HCT116 (cell line): Measurements from ENCODE around the gene TMA16. TPM values are rescaled to one million over a fixed set of nuclear protein-coding genes. Genes with fewer than 3 reads are reported as not detected.

Experiments
- ATAC-seq: fragments of 200-7000 bp; cut with Tn5 transposase; 2 replicates; pipeline ENCODE4 v1.9.1; 2020; ENCODE audit warnings: mild to moderate bottlenecking, moderate library complexity
- BruUV-seq: library from RNA; stranded (reverse); fragments of 400-500 nt; replicated peaks from 2 replicates; lab custom pipeline; 2021; lab: Mats Ljungman, UMichigan
- CTCF ChIA-PET: fragments of 300-600 bp; sonication (Branson Sonifier 250); formaldehyde crosslinking; loops from one replicate; lab custom pipeline; 2021; ENCODE audit warnings: antibody characterized with exemption; lab: Charles Lee
- POLR2A ChIA-PET: fragments of 300-600, 350-600 bp; sonication (Branson Sonifier 250); formaldehyde crosslinking; loops from one replicate; lab custom pipeline; 2021; ENCODE audit warnings: antibody characterized with exemption; lab: Charles Lee
- RAD21 ChIA-PET, 2 experiments: fragments of 300-600 bp; sonication (Branson Sonifier 250); formaldehyde crosslinking; loops; one replicate each; lab custom pipeline; 2023; ENCODE audit warnings: low total read pairs in 2 of 2; ENCODE audit not compliant: uncharacterized antibody in 2 of 2, unreplicated experiment in 2 of 2, low non-redundant PET in 1 of 2; lab: Charles Lee
- DNase-seq: peaks from one replicate; pipeline ENCODE4 v3.0.0-alpha.2; 2010; ENCODE audit warnings: low read depth, low spot score
- H2AFZ ChIP-seq: fragments of 200-600 bp; shearing (Covaris generic), sonication (generic); 2 replicates; pipeline ENCODE4 v1.6.1; 2017; ENCODE audit warnings: low read depth, mixed run types, mixed read lengths, antibody characterized with exemption, low read length; ENCODE audit not compliant: poor library complexity, severe bottlenecking
- H3K27ac ChIP-seq: 2 replicates; pipeline ENCODE4 v1.5.1; 2012; ENCODE audit warnings: low read depth, low read length
- H3K27me3 ChIP-seq: fragments of 200-600 bp; sonication (generic); 2 replicates; pipeline ENCODE4 v1.6.1; 2016; ENCODE audit warnings: mixed run types, low read length, mixed read lengths; ENCODE audit not compliant: insufficient read depth
- H3K36me3 ChIP-seq, 2 experiments: fragments of 200-500 bp in 1 of 2; fragments of 200-600 bp in 1 of 2; sonication (Bioruptor generic) in 1 of 2; sonication (generic) in 1 of 2; 2 replicates each; pipeline versions ENCODE4 v1.5.1 to v1.6.1; 2014 to 2016; ENCODE audit warnings: low read length in 2 of 2, inconsistent platforms in 1 of 2, mixed read lengths in 1 of 2, mixed run types in 1 of 2; ENCODE audit not compliant: insufficient read depth in 2 of 2, control insufficient read depth in 1 of 2
- H3K4me1 ChIP-seq, 2 experiments: fragments of 200-600 bp in 1 of 2; sonication (generic) in 1 of 2; 2 replicates each; pipeline versions ENCODE4 v1.5.1 to v1.6.1; 2012 to 2017; ENCODE audit warnings: low read length in 2 of 2, inconsistent platforms in 1 of 2, mild to moderate bottlenecking in 1 of 2, mixed read lengths in 1 of 2, mixed run types in 1 of 2, moderate library complexity in 1 of 2; ENCODE audit not compliant: insufficient read depth in 2 of 2, control insufficient read depth in 1 of 2
- H3K4me2 ChIP-seq: fragments of 200-600 bp; sonication (generic); 2 replicates; pipeline ENCODE4 v1.6.1; 2017; ENCODE audit warnings: mixed run types, low read length, mixed read lengths
- H3K4me3 ChIP-seq, 2 experiments: fragments of 200-600 bp in 1 of 2; sonication (generic) in 1 of 2; replicated peaks in 1 of 2; 2 replicates each; pipeline ENCODE4 v1.5.1; 2011 to 2016; ENCODE audit warnings: low read length in 2 of 2, control low read depth in 1 of 2, low read depth in 1 of 2, mild to moderate bottlenecking in 1 of 2, mixed read lengths in 1 of 2, mixed run types in 1 of 2
- H3K79me2 ChIP-seq: fragments of 200-600 bp; sonication (generic); 2 replicates; pipeline ENCODE4 v1.6.1; 2017; ENCODE audit warnings: mild to moderate bottlenecking, mixed run types, low read length, moderate library complexity, mixed read lengths; ENCODE audit not compliant: insufficient read depth
- H3K9ac ChIP-seq: fragments of 200-600 bp; sonication (generic); 2 replicates; pipeline ENCODE4 v1.6.1; 2016; ENCODE audit warnings: low read length, mixed read lengths
- H3K9me2 ChIP-seq: fragments of 200-600 bp; sonication (generic), shearing (Covaris generic); 2 replicates; pipeline ENCODE4 v1.6.1; 2017; ENCODE audit warnings: mixed run types, mild to moderate bottlenecking, moderate library complexity; ENCODE audit not compliant: insufficient read depth
- H3K9me3 ChIP-seq, 2 experiments: fragments of 200-500 bp in 1 of 2; fragments of 200-600 bp in 1 of 2; sonication (Bioruptor generic) in 1 of 2; sonication (generic) in 1 of 2; 2 replicates each; pipeline ENCODE4 v1.6.1; 2014 to 2017; ENCODE audit warnings: low read length in 2 of 2, mixed read lengths in 2 of 2, inconsistent platforms in 1 of 2, low read depth in 1 of 2, mild to moderate bottlenecking in 1 of 2, mixed run types in 1 of 2, moderate library complexity in 1 of 2; ENCODE audit not compliant: control insufficient read depth in 1 of 2, insufficient read depth in 1 of 2
- H4K20me1 ChIP-seq: fragments of 200-600 bp; sonication (generic), shearing (Covaris generic); 2 replicates; pipeline ENCODE4 v1.6.1; 2017; ENCODE audit warnings: mixed run types, mild to moderate bottlenecking, moderate library complexity; ENCODE audit not compliant: insufficient read depth
- ATF3 ChIP-seq: IDR thresholded peaks from 2 replicates; pipeline ENCODE4 v1.6.1; 2012
- CEBPB ChIP-seq: IDR thresholded peaks from 2 replicates; pipeline ENCODE4 v1.6.1; 2012; ENCODE audit warnings: low read depth
- CTCF ChIP-seq, 3 experiments: fragments of 200-600 bp in 1 of 3; sonication (generic) in 1 of 3; IDR thresholded peaks in 2 of 3; conservative IDR thresholded peaks in 1 of 3; 2 replicates each; pipeline ENCODE4 v1.5.1; 2012 to 2017; ENCODE audit warnings: low read depth in 2 of 3, low read length in 2 of 3, antibody characterized with exemption in 1 of 3, borderline replicate concordance in 1 of 3, control low read depth in 1 of 3, mild to moderate bottlenecking in 1 of 3, mixed read lengths in 1 of 3, mixed run types in 1 of 3, moderate library complexity in 1 of 3; ENCODE audit not compliant: insufficient read depth in 1 of 3
- EGR1 ChIP-seq: IDR thresholded peaks from 2 replicates; pipeline ENCODE4 v1.6.1; 2012; ENCODE audit warnings: low read depth
- JUND ChIP-seq: IDR thresholded peaks from 2 replicates; pipeline ENCODE4 v1.6.1; 2012
- POLR2AphosphoS5 ChIP-seq: IDR thresholded peaks from 2 replicates; pipeline ENCODE4 v1.6.1; 2011; ENCODE audit warnings: mild to moderate bottlenecking, low read depth, low read length, moderate library complexity
- TCF7L2 ChIP-seq: IDR thresholded peaks from 2 replicates; pipeline ENCODE4 v1.7.0; 2011; ENCODE audit warnings: borderline replicate concordance, inconsistent platforms; ENCODE audit not compliant: insufficient read depth, insufficient read length; ENCODE audit errors: extremely low read depth
- YY1 ChIP-seq: IDR thresholded peaks from 2 replicates; pipeline ENCODE4 v1.6.1; 2011; ENCODE audit warnings: low read length, low read depth, moderate library complexity, mild to moderate bottlenecking; ENCODE audit not compliant: insufficient replicate concordance; ENCODE audit errors: extremely low read depth
- ZBTB33 ChIP-seq: IDR thresholded peaks from 2 replicates; pipeline ENCODE4 v1.6.1; 2011; ENCODE audit warnings: mild to moderate bottlenecking, low read length, moderate library complexity; ENCODE audit not compliant: insufficient replicate concordance; ENCODE audit errors: extremely low read depth
- intact Hi-C: fragments of 100-400 bp; cut with micrococcal nuclease; formaldehyde crosslinking; loops from 2 replicates; pipeline ENCODE4 v1.10.0; 2022
- total RNA-seq: library from RNA; stranded (reverse); gene quantifications from one replicate; pipeline ENCODE4 v1.2.1, GENCODE V29; 2021; ENCODE audit not compliant: unreplicated experiment
- TF ChIP-seq, protein P1 (sequence below): IDR thresholded peaks from 2 replicates; pipeline ENCODE4 v1.6.1; 2012

The TMA16 gene
- total RNA-seq, 1 experiment from 2014 or later = 52.7 TPM

- TF ChIP-seq CTCF (IDR thresholded peaks at IDR 0.05 in 2 of 3, conservative IDR thresholded peaks at IDR 0.05 in 1 of 3; ENCODE audit: borderline replicate concordance in 1 of 3, insufficient read depth in 1 of 3, low read depth in 2 of 3, low read length in 2 of 3) (no peak), CEBPB (no peak), JUND (no peak), EGR1 (no peak), YY1 (no peak)
Measured at GRCh38 chr4:163540448-163540847, 46.0 kb downstream of the TMA16 start (continued).

GRCh38 chr4:163540977-163541376 lies 46.5 kb downstream of the TMA16 start:
- no peaks in the 10 kb centered on the region for H3K9me3 ChIP-seq
- no peak overlapping the region for H3K4me2 ChIP-seq
- BruUV-seq = no TSS peak
- no peaks in the 10 kb centered on the region for H3K79me2 ChIP-seq
- H3K4me1 ChIP-seq = peaks cover 0 to 7% of the 10 kb centered on the region in 2 experiments; a peak in 1 of 4 replicates
- no peak overlapping the region for H3K9ac ChIP-seq
- intact Hi-C loops = no loop called here
- H2AFZ ChIP-seq = no peak overlapping the region
- POLR2A ChIA-PET = interaction anchor here (1.3 to 1.6 kb wide), 2 partner anchors 47 to 48 kb away, joined by 5 read pairs; partner anchors contain the start of gene TMA16
- peaks cover 0 to 6% of the 10 kb centered on the region in 2 experiments; a peak in 1 of 4 replicates for H3K36me3 ChIP-seq
- DNase-seq = no peak
- RAD21 ChIA-PET = no interaction called here
- TF ChIP-seq ZBTB33 (no peak), YY1 (no peak), POLR2AphosphoS5 (no peak), TCF7L2 (no peak), JUND (no peak), ATF3 (no peak)
- TF ChIP-seq, protein P1, sequence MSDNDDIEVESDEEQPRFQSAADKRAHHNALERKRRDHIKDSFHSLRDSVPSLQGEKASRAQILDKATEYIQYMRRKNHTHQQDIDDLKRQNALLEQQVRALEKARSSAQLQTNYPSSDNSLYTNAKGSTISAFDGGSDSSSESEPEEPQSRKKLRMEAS = no peak
- TF ChIP-seq, all 23 proteins: peak for 0
- Histone ChIP-seq H4K20me1 (no peaks in the 10 kb centered on the region), H3K9me2 (no peaks in the 10 kb centered on the region), H3K4me3 (no peak overlapping the region), H3K27me3 (no peaks in the 10 kb centered on the region), H3K27ac (no peak overlapping the region)
- CTCF ChIA-PET = interaction anchor here (1.8 kb wide), 1 partner anchor 1043 kb away, joined by 5 read pairs; no protein-coding TSS in a partner anchor
- no peak for ATAC-seq
